Keratinocyte (primary cell): Measurements from ENCODE around the gene ATP1A3. TPM values are rescaled to one million over a fixed set of nuclear protein-coding genes. Genes with fewer than 3 reads are reported as not detected.

Source experiments
- DNase-seq: peaks from one replicate; pipeline ENCODE4 v3.0.0-alpha.2; 2011; ENCODE audit warnings: low read depth, missing footprints, low spot score
- FAIRE-seq: peaks from 2 replicates; lab custom pipeline; 2011; peaks lifted over from hg19 to GRCh38; lab: Jason Lieb, UNC
- H2AFZ ChIP-seq: 2 replicates; pipeline ENCODE4 v1.6.0; 2012; ENCODE audit warnings: low read length, control low read depth, inconsistent platforms; ENCODE audit not compliant: control insufficient read depth
- H3K27ac ChIP-seq: 2 replicates; pipeline ENCODE4 v1.5.1; 2011; ENCODE audit warnings: low read length; ENCODE audit not compliant: control insufficient read depth, insufficient read depth
- H3K27me3 ChIP-seq: 3 replicates; pipeline ENCODE4 v1.6.0; 2011; ENCODE audit warnings: low read length; ENCODE audit not compliant: control insufficient read depth, insufficient read depth; ENCODE audit errors: extremely low read depth
- H3K36me3 ChIP-seq, 2 experiments: 2 replicates in 1 of 2; 3 replicates in 1 of 2; pipeline ENCODE4 v1.5.1; 2011; ENCODE audit warnings: low read length in 2 of 2, mild to moderate bottlenecking in 1 of 2; ENCODE audit not compliant: control insufficient read depth in 2 of 2, insufficient read depth in 2 of 2; ENCODE audit errors: extremely low read depth in 1 of 2
- H3K4me1 ChIP-seq: 3 replicates; pipeline ENCODE4 v1.5.1; 2011; ENCODE audit warnings: low read length; ENCODE audit not compliant: control insufficient read depth, insufficient read depth; ENCODE audit errors: extremely low read depth
- H3K4me2 ChIP-seq: 3 replicates; pipeline ENCODE4 v1.6.0; 2011; ENCODE audit warnings: low read depth, low read length; ENCODE audit not compliant: control insufficient read depth, insufficient read depth; ENCODE audit errors: extremely low read depth
- H3K4me3 ChIP-seq, 3 experiments: fragments of 200-600 bp in 1 of 3; sonication (generic) in 1 of 3; 2 replicates in 2 of 3; 3 replicates in 1 of 3; pipeline ENCODE4 v1.5.1; 2011 to 2016; ENCODE audit warnings: low read length in 3 of 3, mild to moderate bottlenecking in 3 of 3, control low read depth in 2 of 3, inconsistent platforms in 1 of 3, low read depth in 1 of 3, mixed read lengths in 1 of 3, mixed run types in 1 of 3, moderate library complexity in 1 of 3; ENCODE audit not compliant: control insufficient read depth in 2 of 3, insufficient read depth in 2 of 3; ENCODE audit errors: extremely low read depth in 1 of 3
- H3K79me2 ChIP-seq: 2 replicates; pipeline ENCODE4 v1.6.0; 2012; ENCODE audit warnings: low read length; ENCODE audit not compliant: control insufficient read depth, insufficient read depth
- H3K9ac ChIP-seq: 3 replicates; pipeline ENCODE4 v1.6.0; 2011; ENCODE audit warnings: low read length; ENCODE audit not compliant: control insufficient read depth, insufficient read depth; ENCODE audit errors: extremely low read depth
- H3K9me1 ChIP-seq: 3 replicates; pipeline ENCODE4 v1.6.0; 2011; ENCODE audit warnings: low read length; ENCODE audit not compliant: control insufficient read depth, insufficient read depth; ENCODE audit errors: extremely low read depth
- H3K9me3 ChIP-seq: 2 replicates; pipeline ENCODE4 v1.5.1; 2012; ENCODE audit warnings: low read depth, low read length; ENCODE audit not compliant: control insufficient read depth
- H4K20me1 ChIP-seq: 3 replicates; pipeline ENCODE4 v1.6.0; 2011; ENCODE audit warnings: low read length; ENCODE audit not compliant: control insufficient read depth, insufficient read depth; ENCODE audit errors: extremely low read depth
- EZH2 ChIP-seq: IDR thresholded peaks from one replicate; pipeline ENCODE4 v1.6.1; 2012; ENCODE audit warnings: inconsistent platforms, mild to moderate bottlenecking, low read length, moderate library complexity
- dilution Hi-C: fragments of 300-500 bp; cut with MboI; formaldehyde crosslinking; loops from one replicate; pipeline ENCODE4 v1.7.0; 2020; ENCODE audit warnings: low sequenced_read_pairs; ENCODE audit not compliant: extremely low pct_ligation_motif_present
- polyA plus RNA-seq, 5 experiments: library from polyadenylated mRNA; depleted of rRNA in 3 of 5; stranded (reverse) in 3 of 5; stranded (forward) in 1 of 5; unstranded in 1 of 5; fragments of >200 nt; gene quantifications; 1 replicate in 1 of 5; 2 replicates in 3 of 5; 3 replicates in 1 of 5; pipeline versions ENCODE4 v1.2.1 to v1.2.3, GENCODE V29; 2011 to 2012; ENCODE audit warnings: missing spikeins in 2 of 5, low read depth in 1 of 5, low replicate concordance in 1 of 5
- TF ChIP-seq, protein P1 (sequence below), 3 experiments: IDR thresholded peaks in 1 of 3; conservative IDR thresholded peaks in 1 of 3; optimal IDR thresholded peaks in 1 of 3; 2 replicates in 2 of 3; 3 replicates in 1 of 3; pipeline versions ENCODE3 to v1.5.1; 2011; ENCODE audit warnings: low read length in 3 of 3, mild to moderate bottlenecking in 3 of 3, moderate library complexity in 2 of 3, control low read depth in 1 of 3, inconsistent platforms in 1 of 3; ENCODE audit not compliant: insufficient read depth in 2 of 3; ENCODE audit errors: extremely low read depth in 1 of 3

Gene ATP1A3
- polyA plus RNA-seq, 1 donor (not counting 4 experiments of a cell fraction or from before 2014, with no cell fraction given) = not detected

DNA sequence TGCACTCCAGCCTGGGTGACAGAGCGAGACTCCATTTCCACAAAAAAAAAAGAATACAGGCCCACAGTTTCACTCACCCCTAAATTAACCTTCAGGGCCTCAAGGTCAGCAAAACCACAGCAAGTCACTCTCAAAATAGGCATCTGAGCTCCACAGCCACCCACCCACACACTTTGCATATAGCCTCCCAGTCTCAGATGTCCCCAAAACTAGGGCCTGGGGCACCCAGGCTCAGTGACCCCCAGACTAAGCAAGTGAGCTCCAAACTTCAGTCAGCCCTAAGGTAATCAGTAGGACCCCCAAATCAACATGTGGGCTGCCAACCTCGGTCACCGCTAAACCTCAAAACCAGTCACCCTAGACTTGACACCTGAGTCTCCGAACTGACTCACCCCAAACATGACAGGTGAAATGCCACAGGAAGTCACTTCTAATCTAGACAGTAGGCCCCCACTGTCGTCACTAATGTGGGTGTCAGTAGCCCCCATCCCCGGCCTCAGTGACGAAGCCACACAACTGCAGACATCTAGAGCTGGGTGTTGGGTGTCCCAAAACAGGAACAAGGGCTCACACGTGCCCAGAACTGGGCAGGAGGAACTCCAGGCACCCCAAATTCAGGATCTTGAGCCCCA, 48.8 kb downstream of the ATP1A3 start:
- peaks cover 15% of the 10 kb centered on the region for H3K27me3 ChIP-seq
- H3K27ac ChIP-seq = no peak overlapping the region
- TF ChIP-seq, protein P1, sequence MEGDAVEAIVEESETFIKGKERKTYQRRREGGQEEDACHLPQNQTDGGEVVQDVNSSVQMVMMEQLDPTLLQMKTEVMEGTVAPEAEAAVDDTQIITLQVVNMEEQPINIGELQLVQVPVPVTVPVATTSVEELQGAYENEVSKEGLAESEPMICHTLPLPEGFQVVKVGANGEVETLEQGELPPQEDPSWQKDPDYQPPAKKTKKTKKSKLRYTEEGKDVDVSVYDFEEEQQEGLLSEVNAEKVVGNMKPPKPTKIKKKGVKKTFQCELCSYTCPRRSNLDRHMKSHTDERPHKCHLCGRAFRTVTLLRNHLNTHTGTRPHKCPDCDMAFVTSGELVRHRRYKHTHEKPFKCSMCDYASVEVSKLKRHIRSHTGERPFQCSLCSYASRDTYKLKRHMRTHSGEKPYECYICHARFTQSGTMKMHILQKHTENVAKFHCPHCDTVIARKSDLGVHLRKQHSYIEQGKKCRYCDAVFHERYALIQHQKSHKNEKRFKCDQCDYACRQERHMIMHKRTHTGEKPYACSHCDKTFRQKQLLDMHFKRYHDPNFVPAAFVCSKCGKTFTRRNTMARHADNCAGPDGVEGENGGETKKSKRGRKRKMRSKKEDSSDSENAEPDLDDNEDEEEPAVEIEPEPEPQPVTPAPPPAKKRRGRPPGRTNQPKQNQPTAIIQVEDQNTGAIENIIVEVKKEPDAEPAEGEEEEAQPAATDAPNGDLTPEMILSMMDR (optimal IDR thresholded peaks at IDR 0.05 in 1 of 3, IDR thresholded peaks at IDR 0.05 in 1 of 3, conservative IDR thresholded peaks at IDR 0.05 in 1 of 3; ENCODE audit: extremely low read depth in 1 of 3, insufficient read depth in 2 of 3, low read length in 3 of 3) = no peak
- no peak for TF ChIP-seq EZH2
- H3K4me1 ChIP-seq = no peaks in the 10 kb centered on the region
- no peaks in the 10 kb centered on the region for H3K9me1 ChIP-seq
- no peak overlapping the region for H3K4me2 ChIP-seq
- H4K20me1 ChIP-seq = no peaks in the 10 kb centered on the region
- no peak overlapping the region for H2AFZ ChIP-seq
- H3K9me3 ChIP-seq = no peaks in the 10 kb centered on the region
- dilution Hi-C loops = no loop called here
- DNase-seq = no peak
- no peak overlapping the region for H3K4me3 ChIP-seq
- H3K36me3 ChIP-seq = no peaks in the 10 kb centered on the region
- no peaks in the 10 kb centered on the region for H3K79me2 ChIP-seq
- H3K9ac ChIP-seq = no peak overlapping the region
- no peak for FAIRE-seq

DNA sequence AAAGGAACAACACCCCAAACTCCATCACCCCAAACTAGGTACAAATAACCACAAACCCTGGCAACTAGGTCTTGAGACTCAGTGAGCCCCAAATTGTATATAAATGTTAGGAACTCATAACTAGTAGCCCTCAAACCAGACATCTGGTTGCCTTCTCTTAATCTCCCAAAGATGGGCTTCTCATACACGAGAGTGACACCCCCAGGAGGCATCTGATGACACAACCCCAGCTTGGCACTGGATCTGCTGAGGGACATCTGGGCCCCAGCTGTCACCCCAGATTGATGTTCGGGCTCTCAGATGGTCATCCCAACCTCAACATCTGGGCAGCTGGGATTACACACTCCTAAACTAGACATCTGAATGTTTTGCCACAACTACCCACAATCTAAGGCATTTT, 49.7 kb downstream of the ATP1A3 start:
- Histone ChIP-seq H3K36me3 (no peaks in the 10 kb centered on the region), H3K4me1 (no peaks in the 10 kb centered on the region), H4K20me1 (no peaks in the 10 kb centered on the region), H3K9me1 (no peaks in the 10 kb centered on the region), H3K9ac (no peak overlapping the region), H2AFZ (no peak overlapping the region), H3K79me2 (no peaks in the 10 kb centered on the region), H3K9me3 (no peaks in the 10 kb centered on the region), H3K4me2 (no peak overlapping the region), H3K4me3 (no peak overlapping the region), H3K27me3 (peaks cover 20% of the 10 kb centered on the region), H3K27ac (no peak overlapping the region)
- FAIRE-seq (no peak), DNase-seq (no peak)
- no peak for TF ChIP-seq EZH2
- TF ChIP-seq, protein P1 (optimal IDR thresholded peaks at IDR 0.05 in 1 of 3, IDR thresholded peaks at IDR 0.05 in 1 of 3, conservative IDR thresholded peaks at IDR 0.05 in 1 of 3; ENCODE audit: extremely low read depth in 1 of 3, insufficient read depth in 2 of 3, low read length in 3 of 3) = no peak
- dilution Hi-C loops = no loop called here
